Left ventricle myocardium inferior (tissue), 1 donor: ENCODE measurements around the gene SH2D1B. TPM values are rescaled to one million over a fixed set of nuclear protein-coding genes. Genes with fewer than 3 reads are reported as not detected.
"Not testable (repeated sequence)": the region's sequence is repeated elsewhere in the genome, so short reads cannot be mapped to it uniquely, and the experiment has no call there.

Source experiments
- DNase-seq: peaks from one replicate; pipeline ENCODE4 v3.0.0-alpha.2; 2020
- H3K27ac ChIP-seq: fragments of 200-600 bp; replicated peaks from 2 replicates; pipeline ENCODE4 v1.8.0; 2021
- H3K27me3 ChIP-seq: fragments of 200-600 bp; 2 replicates; pipeline ENCODE4 v1.8.0; 2021; ENCODE audit warnings: low read depth
- H3K36me3 ChIP-seq: fragments of 200-600 bp; 2 replicates; pipeline ENCODE4 v1.8.0; 2021
- H3K4me1 ChIP-seq: fragments of 200-600 bp; 2 replicates; pipeline ENCODE4 v1.8.0; 2021
- H3K4me3 ChIP-seq: fragments of 200-600 bp; 2 replicates; pipeline ENCODE4 v1.8.0; 2021; ENCODE audit warnings: mild to moderate bottlenecking, moderate library complexity
- H3K9me3 ChIP-seq: fragments of 200-600 bp; replicated peaks from 2 replicates; pipeline ENCODE4 v1.8.0; 2021
- intact Hi-C: fragments of 100-400 bp; cut with micrococcal nuclease; formaldehyde crosslinking; loops from one replicate; pipeline ENCODE4 v1.11.0; 2022
- total RNA-seq: library from RNA; stranded (reverse); fragmentation: NEBNext Ultra II Directional; extraction: Animal tissue kit (Norgen Biotek cat#: 25700); gene quantifications from one replicate; pipeline ENCODE4 v1.2.1, GENCODE V29; 2021
- TF ChIP-seq, protein P1 (sequence below): fragments of 200-600 bp; IDR thresholded peaks from 2 replicates; pipeline ENCODE4 v1.8.0; 2021; ENCODE audit warnings: antibody characterized with exemption, mild to moderate bottlenecking, borderline replicate concordance
- donor health status: DM: no; HTN: yes; CAD: no; lungs with severe emphysema.

Gene SH2D1B
- total RNA-seq, 1 donor from 2014 or later, result 0.11 TPM

DNA sequence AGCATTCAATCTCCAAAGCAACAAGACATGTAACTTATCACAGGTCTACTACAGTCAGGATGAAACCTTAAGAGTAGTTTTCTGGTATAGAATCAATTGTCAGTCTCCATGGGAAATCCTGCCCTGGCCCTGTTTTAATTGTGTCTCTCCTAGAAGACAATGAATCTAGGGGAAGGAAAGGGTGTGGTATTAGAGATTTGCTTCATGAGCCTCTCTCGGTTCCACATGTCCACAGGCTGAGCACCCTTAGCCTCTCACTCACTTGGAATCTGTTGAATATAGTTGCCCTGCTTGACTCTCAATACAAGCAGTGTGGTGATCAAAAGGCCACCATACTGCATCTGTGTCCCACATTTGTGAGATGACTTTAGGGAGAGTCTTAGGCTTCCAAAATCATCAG lies 53.0 kb downstream of the SH2D1B start:
- H3K4me3 ChIP-seq, result no peak overlapping the region
- H3K27me3 ChIP-seq, result no peaks in the 10 kb centered on the region
- no peak overlapping the region for H3K27ac ChIP-seq
- intact Hi-C loops, result no loop called here
- TF ChIP-seq, protein P1, sequence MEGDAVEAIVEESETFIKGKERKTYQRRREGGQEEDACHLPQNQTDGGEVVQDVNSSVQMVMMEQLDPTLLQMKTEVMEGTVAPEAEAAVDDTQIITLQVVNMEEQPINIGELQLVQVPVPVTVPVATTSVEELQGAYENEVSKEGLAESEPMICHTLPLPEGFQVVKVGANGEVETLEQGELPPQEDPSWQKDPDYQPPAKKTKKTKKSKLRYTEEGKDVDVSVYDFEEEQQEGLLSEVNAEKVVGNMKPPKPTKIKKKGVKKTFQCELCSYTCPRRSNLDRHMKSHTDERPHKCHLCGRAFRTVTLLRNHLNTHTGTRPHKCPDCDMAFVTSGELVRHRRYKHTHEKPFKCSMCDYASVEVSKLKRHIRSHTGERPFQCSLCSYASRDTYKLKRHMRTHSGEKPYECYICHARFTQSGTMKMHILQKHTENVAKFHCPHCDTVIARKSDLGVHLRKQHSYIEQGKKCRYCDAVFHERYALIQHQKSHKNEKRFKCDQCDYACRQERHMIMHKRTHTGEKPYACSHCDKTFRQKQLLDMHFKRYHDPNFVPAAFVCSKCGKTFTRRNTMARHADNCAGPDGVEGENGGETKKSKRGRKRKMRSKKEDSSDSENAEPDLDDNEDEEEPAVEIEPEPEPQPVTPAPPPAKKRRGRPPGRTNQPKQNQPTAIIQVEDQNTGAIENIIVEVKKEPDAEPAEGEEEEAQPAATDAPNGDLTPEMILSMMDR, result no peak
- H3K36me3 ChIP-seq, result no peaks in the 10 kb centered on the region
- DNase-seq, result no peak
- no peaks in the 10 kb centered on the region for H3K9me3 ChIP-seq
- H3K4me1 ChIP-seq, result no peaks in the 10 kb centered on the region

DNA sequence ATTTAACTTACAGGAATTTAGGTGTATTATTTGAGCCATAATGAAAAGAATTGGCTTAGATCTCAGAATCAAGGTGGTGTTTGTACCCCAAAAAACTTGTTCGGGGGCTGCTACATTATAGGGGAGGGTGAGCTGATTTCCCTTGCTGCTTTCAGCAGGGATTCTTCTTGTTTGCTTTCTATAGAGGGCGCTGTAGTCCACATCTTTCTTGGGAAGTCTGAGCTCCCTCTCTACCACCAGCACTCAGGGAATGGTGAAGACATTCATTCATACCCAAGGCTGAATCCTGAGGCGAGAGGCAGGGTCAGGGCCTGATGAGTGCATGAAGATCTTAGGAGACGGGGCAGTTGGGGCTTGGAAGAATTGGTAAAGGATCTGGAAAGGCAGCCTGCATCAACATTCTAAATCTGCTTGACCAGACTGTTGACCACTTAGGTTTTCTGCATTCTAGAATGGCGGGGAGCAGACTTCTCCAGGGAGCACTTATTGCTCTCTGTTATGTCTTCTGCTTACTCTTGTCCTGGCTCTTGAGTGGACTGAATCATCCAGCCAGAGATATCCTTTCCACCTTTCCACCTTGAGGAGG lies 54.2 kb downstream of the SH2D1B start:
- H3K4me1 ChIP-seq, result no peaks in the 10 kb centered on the region
- DNase-seq, result no peak
- H3K9me3 ChIP-seq, result no peaks in the 10 kb centered on the region
- no peak overlapping the region for H3K27ac ChIP-seq
- H3K4me3 ChIP-seq, result no peak overlapping the region
- no peaks in the 10 kb centered on the region for H3K36me3 ChIP-seq
- intact Hi-C loops, result no loop called here
- no peaks in the 10 kb centered on the region for H3K27me3 ChIP-seq
- TF ChIP-seq, protein P1, result peak; percentile 45

DNA sequence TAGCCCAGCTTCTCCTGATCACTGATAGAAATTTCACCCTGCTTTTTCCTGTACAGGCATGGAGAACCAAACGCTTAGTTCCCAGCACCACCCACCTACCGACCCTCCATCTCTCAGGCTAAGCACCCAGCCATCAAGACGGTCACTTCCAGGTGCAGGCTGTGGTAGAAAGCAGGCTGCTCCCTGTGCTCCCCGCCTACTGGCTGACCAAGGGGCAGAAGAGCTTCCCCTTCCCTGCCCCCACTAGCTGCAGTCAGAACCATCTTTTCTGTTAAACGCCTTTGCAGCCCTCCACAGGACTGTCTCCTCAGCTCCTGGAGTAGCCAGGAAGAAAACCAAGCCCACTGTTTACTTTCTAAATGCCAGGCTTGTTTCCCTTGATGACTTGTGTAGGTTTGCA lies 58.2 kb downstream of the SH2D1B start:
- H3K27me3 ChIP-seq, result no peaks in the 10 kb centered on the region
- no peak for DNase-seq
- H3K9me3 ChIP-seq, result no peaks in the 10 kb centered on the region
- H3K36me3 ChIP-seq, result no peaks in the 10 kb centered on the region
- no peak overlapping the region for H3K27ac ChIP-seq
- TF ChIP-seq, protein P1, result no peak
- peaks cover 6% of the 10 kb centered on the region for H3K4me1 ChIP-seq
- intact Hi-C loops, result no loop called here
- no peak overlapping the region for H3K4me3 ChIP-seq

DNA sequence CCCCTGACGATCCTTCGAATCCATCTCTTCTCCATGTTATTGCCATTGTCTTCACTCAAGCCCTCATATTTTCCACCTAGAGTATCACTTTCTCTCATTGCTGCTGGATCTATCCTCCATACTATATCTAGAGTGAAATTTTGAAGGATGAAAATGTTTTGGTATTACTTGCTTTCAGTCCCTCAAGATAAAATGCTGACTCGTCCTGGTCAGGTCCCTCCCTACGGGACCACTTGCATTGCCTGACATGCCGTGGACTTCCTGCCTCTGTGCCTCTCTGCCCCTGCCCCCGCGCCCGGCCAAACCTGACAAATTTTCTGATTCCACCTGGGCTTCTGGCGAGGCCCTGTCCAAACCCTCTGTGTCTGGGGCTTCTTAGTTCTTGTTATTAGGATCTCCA lies 58.9 kb downstream of the SH2D1B start:
- H3K36me3 ChIP-seq, result no peaks in the 10 kb centered on the region
- H3K4me1 ChIP-seq, result peaks cover 6% of the 10 kb centered on the region
- no peak overlapping the region for H3K27ac ChIP-seq
- no peaks in the 10 kb centered on the region for H3K9me3 ChIP-seq
- intact Hi-C loops, result no loop called here
- TF ChIP-seq, protein P1, result no peak
- no peaks in the 10 kb centered on the region for H3K27me3 ChIP-seq
- H3K4me3 ChIP-seq, result no peak overlapping the region
- DNase-seq, result no peak

DNA sequence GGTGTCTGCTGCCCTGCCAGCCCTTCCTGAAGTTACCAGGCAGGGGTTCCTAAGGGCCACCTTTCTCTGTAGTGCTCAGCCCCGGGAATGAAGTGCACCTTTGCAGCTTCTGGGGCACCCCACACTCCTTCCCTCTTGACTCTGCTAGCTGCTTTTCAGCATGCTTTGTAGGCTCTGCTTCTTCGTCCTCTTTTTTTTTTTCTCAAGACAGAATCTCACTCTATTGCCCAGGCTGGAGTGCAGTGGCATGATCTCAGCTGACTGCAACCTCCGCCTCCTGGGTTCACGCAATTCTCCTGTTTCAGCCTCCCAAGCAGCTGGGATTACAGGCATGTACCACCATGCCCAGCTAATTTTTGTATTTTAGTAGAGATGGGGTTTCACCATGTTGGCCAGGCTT lies 60.1 kb downstream of the SH2D1B start:
- DNase-seq, H3K27me3 ChIP-seq, H3K4me1 ChIP-seq, H3K4me3 ChIP-seq, H3K27ac ChIP-seq, H3K36me3 ChIP-seq, intact Hi-C loops, H3K9me3 ChIP-seq: not testable (repeated sequence)

DNA sequence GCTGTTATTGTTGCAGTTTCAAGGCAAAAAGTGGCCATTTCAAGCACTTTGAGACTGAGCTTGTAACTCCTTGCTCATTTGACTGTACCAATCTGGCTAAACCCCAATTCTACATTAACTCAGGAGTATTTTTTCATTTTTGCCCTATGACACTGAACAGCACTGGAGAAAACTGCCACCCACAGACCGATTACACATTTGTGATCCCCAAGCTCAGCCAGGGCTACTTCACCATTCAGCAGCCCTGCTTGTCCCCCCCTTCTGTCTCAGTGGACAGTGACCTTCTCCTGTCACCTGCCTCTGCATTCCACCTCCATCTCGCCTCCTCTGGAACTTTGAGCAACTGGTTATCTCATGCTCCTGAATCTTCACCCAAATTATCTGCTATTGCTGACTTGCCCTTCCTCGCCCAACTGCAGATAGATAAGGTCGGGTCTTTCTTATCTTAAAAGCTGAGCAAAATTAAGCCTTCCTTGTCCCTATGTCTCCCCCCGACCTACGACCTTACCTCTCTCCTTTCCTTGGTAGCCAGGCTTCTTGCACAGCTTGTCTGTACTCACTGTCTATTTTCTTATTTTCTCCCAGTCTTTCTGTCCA lies 60.6 kb downstream of the SH2D1B start:
- Histone ChIP-seq H3K27me3 (no peaks in the 10 kb centered on the region), H3K4me1 (peaks cover 6% of the 10 kb centered on the region), H3K9me3 (no peaks in the 10 kb centered on the region), H3K27ac (no peak overlapping the region), H3K4me3 (no peak overlapping the region), H3K36me3 (no peaks in the 10 kb centered on the region)
- TF ChIP-seq, protein P1, result no peak
- intact Hi-C loops, result no loop called here
- DNase-seq, result no peak
